Daoy (cell line): ENCODE data around the gene KATNB1. TPM values are rescaled to one million over a fixed set of nuclear protein-coding genes. Genes with fewer than 3 reads are reported as not detected.
A peak's percentile ranks its signal among the peaks of the same experiment; 100 is the strongest.
"Not testable (repeated sequence)": the region's sequence is repeated elsewhere in the genome, so short reads cannot be mapped to it uniquely, and the experiment has no call there.

Experiments
- DNase-seq: peaks from one replicate; pipeline ENCODE4 v3.0.0-alpha.2; 2015; ENCODE audit warnings: low read depth
- total RNA-seq: library from RNA; depleted of rRNA; stranded (reverse); fragments of >200 nt; shearing (Covaris generic); gene quantifications from 2 replicates; pipeline ENCODE4 v1.2.3, GENCODE V29; 2014

Gene KATNB1
- total RNA-seq, 1 experiment from 2014 or later = 22.7 TPM

- DNase-seq = no peak
Measured at GRCh38 chr16:57771141-57771785, 35.7 kb downstream of the KATNB1 start.

GRCh38 chr16:57773019-57773418 lies 37.4 kb downstream of the KATNB1 start:
- no peak for DNase-seq

GRCh38 chr16:57773655-57774295 lies 38.2 kb downstream of the KATNB1 start:
- DNase-seq = no peak

GRCh38 chr16:57774705-57775285 lies 39.2 kb downstream of the KATNB1 start:
- DNase-seq = no peak

GRCh38 chr16:57775661-57776469 lies 40.3 kb downstream of the KATNB1 start:
- DNase-seq = peak; percentile 27

- no peak for DNase-seq
Measured at GRCh38 chr16:57778658-57779057, 43.1 kb downstream of the KATNB1 start.

GRCh38 chr16:57779836-57780235 lies 44.3 kb downstream of the KATNB1 start:
- DNase-seq = not testable (repeated sequence)

GRCh38 chr16:57781349-57781740 lies 45.8 kb downstream of the KATNB1 start:
- no peak for DNase-seq

- peak; percentile 64 for DNase-seq
Measured at GRCh38 chr16:57781741-57782606, 46.4 kb downstream of the KATNB1 start.

GRCh38 chr16:57782607-57783055 lies 47.1 kb downstream of the KATNB1 start:
- DNase-seq = not testable (repeated sequence)

GRCh38 chr16:57783116-57783515 lies 47.5 kb downstream of the KATNB1 start:
- no peak for DNase-seq

GRCh38 chr16:57783883-57784282 lies 48.3 kb downstream of the KATNB1 start:
- no peak for DNase-seq

- no peak for DNase-seq
Measured at GRCh38 chr16:57784334-57784733, 48.8 kb downstream of the KATNB1 start.

- no peak for DNase-seq
Measured at GRCh38 chr16:57785385-57785784, 49.8 kb downstream of the KATNB1 start.

- no peak for DNase-seq
Measured at GRCh38 chr16:57785924-57786323, 50.4 kb downstream of the KATNB1 start.

- no peak for DNase-seq
Measured at GRCh38 chr16:57786632-57787518, 51.3 kb downstream of the KATNB1 start.

GRCh38 chr16:57787519-57787905 lies 51.9 kb downstream of the KATNB1 start:
- no peak for DNase-seq

GRCh38 chr16:57788252-57788841 lies 52.8 kb downstream of the KATNB1 start:
- DNase-seq = no peak

GRCh38 chr16:57788951-57789350 lies 53.4 kb downstream of the KATNB1 start:
- DNase-seq = no peak
